A549 treated with Mapracorat at 1 μM for 4 hours (cell line): ENCODE measurements around the gene SMIM3. TPM values are rescaled to one million over a fixed set of nuclear protein-coding genes. Genes with fewer than 3 reads are reported as not detected.

Experiments
- total RNA-seq: library from RNA; stranded (reverse); fragments of 200-300 nt; extraction: Qiagen RNA extraction; gene quantifications from 5 replicates; pipeline ENCODE4 v1.2.3, GENCODE V29; 2022

SMIM3 gene, protein sequence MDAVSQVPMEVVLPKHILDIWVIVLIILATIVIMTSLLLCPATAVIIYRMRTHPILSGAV
- 9.9 to 13.7 TPM (median 12.7 TPM) in 5 replicates for total RNA-seq

DNA sequence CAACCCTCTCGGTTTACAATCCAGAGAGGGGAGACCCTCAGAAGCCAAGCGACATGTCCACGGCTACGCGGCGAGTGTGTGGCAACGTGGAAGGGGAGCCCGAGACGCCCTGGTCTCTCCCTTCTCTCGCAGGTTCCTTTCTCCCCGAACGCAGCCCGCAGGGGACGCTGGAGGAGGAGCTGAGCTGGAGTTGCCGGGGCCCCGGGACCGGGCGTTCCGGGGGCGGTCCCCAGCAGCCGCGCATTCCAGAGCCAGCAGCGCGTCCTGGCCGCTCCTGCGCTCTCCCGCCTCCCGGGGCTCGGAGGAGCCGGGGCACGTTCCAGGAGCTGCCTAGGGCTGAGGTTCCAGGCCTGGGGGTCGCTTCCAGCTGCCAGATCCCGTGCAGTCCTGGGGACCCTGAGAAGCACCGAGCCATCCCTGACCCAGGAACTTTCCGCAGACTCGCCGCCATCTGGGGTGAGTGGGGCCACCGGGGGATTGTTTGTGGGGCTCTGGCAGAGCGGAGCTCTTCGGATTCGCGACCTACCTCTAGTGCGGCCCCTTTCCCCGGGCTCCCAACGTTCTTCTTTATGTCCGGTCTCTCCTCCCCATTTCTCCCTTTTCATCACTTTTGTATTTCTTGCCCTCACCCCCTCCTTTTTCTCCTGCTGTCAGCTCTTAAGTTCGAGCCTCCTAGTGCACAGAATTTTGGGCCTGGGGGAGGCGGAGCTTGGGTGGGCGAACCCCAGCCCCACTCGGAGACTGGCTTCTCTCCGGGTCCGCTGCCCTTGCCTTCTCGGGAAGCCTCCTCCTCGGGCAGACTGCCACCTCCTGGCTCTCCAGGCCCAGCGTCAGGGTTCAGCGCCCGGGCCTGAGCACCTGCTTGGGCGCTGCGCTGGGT is at the start of gene SMIM3:
TSS of gene SMIM3 (plus strand) at position 241 of the 880 bp plus-strand sequence. CDS start 16,684 bp downstream, outside the sequence.

DNA sequence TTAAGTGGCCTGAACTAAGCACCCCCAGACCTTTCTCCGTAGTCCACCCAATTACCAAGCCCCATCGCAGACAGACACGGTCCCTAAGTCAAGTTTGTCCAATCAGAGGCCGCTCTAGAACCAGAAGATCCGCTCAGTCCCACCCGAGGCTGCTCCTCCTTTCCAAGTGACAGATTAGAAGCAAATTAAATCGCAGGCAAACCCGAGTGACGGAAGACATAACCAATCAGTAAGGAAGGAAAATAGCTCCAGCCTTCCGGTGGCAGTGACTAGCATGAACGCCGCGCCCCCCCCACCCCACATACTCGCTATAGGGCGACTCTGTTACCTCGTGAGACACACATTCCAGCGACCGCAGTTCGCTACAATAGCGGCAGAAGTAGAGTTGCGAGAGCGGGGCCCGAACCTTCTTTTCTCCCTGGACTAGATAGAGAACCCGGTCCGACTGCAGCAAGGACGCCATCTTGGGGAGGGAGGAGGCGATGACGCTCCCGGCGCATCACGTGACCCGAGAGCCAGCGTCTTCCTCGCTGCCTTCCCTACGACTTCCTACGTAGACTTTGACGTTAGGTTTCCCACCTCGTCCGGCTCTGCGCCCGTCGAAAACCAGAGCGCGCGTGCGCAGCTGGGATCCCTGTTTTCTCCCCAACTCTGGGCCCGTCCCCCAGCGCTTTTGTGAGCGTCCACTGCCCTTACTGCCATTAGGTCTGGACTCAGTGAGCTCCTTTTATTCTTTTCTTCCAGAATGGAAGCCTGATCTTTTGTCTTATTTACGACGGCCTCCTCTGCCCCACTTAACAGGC is 19.8 kb upstream of the SMIM3 start, which contains the start of gene DCTN4:
TSS of gene DCTN4 (minus strand) at position 487 of the 803 bp plus-strand sequence. CDS start at position 463, 24 bp downstream.

DNA sequence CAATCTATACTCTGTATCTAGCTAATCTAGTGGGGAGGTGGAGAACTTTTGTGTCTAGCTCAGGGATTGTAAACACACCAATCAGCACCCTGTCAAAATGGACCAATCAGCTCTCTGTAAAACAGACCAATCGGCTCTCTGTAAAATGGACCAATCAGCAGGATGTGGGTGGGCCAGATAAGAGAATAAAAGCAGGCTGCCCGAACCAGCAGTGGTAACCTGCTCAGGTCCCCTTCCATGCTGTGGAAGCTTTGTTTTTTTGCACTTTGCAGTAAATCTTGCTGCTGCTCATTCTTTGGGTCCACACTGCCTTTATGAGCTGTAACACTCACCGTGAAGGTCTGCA is 67.7 kb downstream of the SMIM3 start, which contains the start of gene IRGM:
TSS of gene IRGM (plus strand) at position 214 of the 346 bp plus-strand sequence. CDS start 1,603 bp downstream, outside the sequence.

Other genes with a start within 250 kb of the SMIM3 start
- gene SYNPO, start 138.1 kb upstream of the SMIM3 start, total RNA-seq = 18.9 to 27.2 TPM (median 24.9 TPM) in 5 replicates
- 0.07 to 0.13 TPM in 2 of 5 replicates, not detected in the others for gene MYOZ3, start 117.5 kb upstream of the SMIM3 start, total RNA-seq
- 43.0 to 52.8 TPM (median 46.7 TPM) in 5 replicates for gene RBM22, start 77.7 kb upstream of the SMIM3 start, total RNA-seq
- 16.2 to 18.6 TPM (median 18.0 TPM) in 5 replicates for gene DCTN4, start 19.7 kb upstream of the SMIM3 start, total RNA-seq
- gene IRGM, start 67.8 kb downstream of the SMIM3 start, total RNA-seq = 0.15 to 0.36 TPM (median 0.25 TPM) in 4 of 5 replicates, not detected in the other
- 2.3 to 2.8 TPM (median 2.3 TPM) in 5 replicates for gene ZNF300, start 126.2 kb downstream of the SMIM3 start, total RNA-seq
- 14.9 to 20.3 TPM (median 17.4 TPM) in 5 replicates for gene GPX3, start 241.8 kb downstream of the SMIM3 start, total RNA-seq